GM21786 (cell line): Measurements from ENCODE around the gene ANKMY1.

Experiments
- ATAC-seq: cut with Tn5 transposase; IDR thresholded peaks from one replicate; pipeline ENCODE4 v1.9.1; 2021; ENCODE audit not compliant: unreplicated experiment

ANKMY1 gene

DNA sequence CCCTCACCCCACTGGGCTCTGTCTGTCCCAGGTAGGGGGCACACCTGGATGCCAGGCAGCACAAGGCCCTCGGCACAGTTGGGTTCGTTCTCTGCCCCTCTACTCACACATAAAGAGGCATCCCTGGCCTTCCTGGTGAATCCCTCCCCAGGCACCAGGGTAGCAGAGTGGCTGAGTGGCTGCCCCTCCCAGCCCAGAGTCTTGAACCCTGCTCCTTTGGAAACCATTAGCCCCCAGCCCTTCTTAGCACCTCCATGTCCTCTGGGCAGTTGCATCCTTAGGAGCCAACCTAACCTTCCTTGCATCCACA, 120.3 kb downstream of the ANKMY1 start:
- no peak for ATAC-seq

DNA sequence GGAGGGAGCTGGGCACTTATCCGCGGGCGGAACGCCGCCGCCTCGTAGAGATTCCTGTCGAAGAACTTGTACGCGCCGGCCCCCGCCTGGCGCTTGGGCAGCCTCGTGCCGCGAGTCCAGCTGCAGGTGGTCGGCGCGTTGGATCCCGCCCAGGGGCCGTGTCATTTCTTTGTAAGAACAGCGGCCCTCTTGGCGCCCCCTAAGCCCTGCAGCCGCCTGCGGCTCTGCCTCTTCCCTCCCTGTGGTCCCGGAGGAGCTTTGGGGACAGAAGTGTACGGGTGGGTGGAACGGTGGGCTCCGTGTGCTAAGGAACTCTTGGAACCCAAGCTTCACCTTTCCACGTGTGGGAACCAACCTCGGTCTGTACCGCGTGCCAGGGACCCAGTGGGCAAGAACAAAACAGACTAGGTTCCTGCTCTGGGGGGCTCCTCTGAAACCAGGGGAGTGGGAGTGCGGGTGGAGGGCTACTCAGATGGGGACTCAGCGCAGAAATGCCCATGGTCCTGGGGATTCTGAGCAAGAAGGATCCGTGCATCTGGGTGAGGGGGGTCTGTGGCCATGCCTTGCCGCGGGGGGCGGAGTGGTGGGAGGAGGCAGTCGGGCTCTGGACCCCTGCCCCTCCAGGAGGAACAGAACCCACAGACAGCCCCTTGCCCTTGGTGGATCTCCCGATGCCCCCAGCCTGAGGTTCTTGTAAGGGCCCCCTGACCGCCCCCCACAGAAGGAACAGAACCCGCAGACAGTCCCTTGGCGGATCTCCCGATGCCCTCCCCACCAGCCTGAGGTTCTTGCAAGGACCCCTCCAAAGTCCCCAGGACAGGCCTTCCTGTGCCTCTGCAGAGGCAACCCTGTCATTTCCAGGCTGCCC, 120.9 kb downstream of the ANKMY1 start:
- ATAC-seq: no peak

DNA sequence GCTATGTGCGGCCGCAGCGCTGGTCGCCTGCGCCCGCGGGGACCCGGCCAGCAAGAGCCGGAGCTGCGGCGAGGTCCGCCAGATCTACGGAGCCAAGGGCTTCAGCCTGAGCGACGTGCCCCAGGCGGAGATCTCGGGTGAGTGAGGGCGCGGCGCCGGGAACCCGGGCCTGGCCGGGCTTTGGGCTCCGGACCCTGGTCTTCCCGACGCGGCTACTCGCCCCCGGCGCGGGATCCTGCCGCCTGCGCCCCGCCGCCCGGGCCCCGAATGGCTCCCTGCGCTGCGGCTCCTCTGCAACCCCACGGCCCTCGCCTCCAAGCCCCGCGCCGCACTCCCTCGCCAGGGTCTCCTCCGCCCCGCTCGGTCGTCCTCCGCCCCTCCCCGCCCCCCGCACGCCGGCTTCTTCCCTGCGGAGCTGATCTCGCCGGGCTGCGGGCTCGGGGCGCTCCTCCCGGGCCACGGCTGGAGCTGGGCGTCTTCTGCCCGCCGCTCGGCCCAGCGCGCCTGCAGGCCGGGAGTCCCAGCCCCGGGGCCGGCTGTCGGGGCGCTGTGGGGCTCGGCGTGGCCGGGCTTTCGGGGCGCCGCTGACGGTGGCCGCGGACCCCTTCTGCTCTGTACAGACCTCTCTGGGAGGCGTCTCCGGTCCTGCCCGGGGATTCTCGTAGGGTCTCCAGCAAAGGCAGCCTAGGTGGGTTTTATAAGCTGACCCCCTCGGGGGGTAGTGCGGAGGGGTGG, 121.7 kb downstream of the ANKMY1 start:
- no peak for ATAC-seq

DNA sequence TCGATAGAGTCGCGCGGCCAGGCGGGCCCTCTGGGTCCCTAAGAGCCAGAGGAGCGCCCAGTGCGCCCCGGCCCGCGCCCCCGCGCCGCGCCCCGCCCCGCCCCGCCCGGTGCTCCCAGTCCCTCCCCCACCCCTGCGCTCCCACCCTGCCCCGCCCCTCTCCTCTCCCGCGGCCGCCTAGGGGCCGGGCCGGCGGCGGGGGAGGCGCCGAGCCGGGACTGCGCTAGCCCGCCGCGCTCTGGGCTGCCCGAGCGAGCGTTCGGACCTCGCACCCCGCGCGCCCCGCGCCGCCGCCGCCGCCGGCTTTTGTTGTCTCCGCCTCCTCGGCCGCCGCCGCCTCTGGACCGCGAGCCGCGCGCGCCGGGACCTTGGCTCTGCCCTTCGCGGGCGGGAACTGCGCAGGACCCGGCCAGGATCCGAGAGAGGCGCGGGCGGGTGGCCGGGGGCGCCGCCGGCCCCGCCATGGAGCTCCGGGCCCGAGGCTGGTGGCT, 122.3 kb downstream of the ANKMY1 start, which contains the start of gene GPC1:
TSS of gene GPC1 (plus strand) at position 207 of the 491 bp plus-strand sequence. CDS start at position 463, 256 bp downstream.
- peak; percentile 49 for ATAC-seq

DNA sequence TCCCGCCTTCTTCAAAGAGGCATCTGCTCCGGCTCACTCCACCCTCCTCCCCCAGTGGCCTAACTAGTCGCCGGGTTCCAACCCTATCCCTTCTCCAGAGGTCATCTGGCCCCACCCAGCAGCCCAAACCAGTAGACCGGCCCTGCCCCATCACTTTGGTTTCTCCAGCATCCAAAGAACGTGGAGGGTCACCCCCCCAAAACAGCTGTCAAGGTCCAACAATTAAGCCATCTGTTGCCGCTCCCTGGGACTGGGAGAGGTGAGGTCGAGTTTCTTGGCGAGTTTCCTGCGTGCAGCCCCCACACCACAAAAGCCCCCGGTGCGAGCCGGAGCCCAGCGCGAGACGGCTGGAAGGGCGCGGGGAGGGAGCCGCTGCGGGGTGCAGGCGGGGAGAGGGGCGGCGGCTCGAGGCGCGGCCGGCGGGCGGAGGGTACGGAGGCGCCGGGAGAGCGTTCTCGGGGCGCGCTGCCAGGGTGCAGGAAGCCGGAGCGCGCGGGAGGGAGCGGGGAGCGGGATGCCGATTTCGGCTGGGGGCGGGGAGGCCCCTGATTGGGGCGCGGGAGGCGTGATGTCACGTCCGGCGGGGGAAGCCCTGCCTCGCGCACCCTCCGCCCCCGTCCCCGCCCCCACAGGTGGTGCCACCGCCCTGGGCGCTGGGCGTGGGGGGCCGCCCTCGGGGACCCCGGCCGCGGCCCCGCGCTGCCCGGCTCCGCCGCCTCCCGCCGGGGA, 122.9 kb downstream of the ANKMY1 start:
- ATAC-seq: peak; percentile 65

DNA sequence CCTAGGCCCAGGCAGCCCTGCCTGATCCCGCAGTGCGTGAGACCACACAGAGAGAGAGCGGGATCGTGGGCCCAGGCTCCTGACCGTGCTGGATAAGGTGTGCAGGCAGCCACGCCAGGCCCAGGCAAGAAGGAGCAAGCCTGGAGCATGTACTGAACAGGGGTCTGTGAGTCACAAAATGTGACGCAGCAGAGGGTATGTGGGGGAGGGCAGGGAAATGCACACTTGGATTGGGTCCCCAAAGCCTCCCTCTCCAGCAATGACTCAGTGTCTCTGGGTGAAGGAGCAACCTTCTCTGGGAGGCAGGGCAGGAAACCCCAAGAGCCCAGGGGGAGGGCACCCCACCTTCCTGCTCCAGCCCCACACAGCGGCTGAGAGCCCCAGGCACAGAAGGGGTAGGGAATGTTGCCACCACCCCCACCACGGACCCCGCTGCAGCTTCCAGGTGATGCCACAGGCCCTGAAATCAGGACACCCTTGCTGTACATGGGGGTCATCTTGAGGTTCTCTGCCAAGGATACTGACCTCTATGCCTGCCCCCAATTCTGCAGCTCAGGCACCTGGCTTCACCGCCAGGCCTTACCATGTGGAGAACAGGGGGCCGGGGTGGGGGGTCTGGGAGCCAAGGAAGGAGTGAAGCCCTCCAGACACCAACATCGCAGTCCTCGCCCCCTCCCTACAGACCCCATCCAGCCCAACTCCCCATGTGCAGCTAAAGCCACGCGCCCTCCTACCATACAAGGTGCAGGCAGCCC, 123.6 kb downstream of the ANKMY1 start:
- ATAC-seq: no peak

DNA sequence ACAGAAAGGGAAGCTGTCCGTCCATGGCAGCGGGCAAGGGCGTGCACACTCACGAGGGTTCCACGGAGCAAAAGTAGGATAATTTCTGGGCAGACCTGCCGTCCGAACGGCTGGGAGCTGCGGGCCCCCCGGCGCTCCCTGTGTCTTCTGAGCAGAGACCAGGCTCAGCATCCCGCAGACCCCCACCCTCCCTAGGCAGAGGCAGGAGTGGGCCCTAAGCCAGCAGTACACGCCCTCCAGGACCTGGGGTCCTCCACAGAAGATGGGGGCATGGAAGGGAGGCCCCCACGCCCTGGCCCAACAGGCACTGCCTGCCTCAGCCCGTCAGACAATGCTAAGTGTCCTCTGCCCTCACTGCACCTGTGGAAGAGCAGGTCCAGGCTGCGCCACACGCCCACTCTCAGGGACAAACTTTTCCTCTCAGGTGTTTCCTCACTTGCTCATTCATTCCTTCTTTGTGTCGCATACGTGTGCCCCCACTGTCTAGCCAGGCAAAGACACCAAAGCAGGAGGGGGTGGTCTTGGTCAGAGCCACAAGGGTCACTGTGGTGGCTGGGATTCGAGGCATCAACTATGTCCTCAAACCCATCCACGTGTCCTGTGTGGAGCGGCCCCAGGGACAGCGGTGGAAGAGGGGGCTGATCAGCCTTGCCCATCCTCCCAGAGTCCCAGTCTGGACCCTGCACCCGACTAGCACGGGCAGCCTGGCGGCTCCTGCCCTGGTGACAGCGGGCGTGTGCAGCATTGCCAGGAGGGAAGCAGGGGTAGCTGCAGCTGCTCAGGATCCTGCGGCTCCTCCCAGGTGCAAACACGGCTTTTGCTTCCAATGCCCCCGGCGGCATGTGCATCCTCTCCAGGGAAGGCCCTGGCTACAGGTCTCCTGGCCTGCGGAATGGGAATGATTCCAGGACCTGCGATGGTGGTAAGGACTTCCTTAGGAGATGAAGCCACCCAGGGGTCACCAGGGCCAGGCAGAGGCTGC, 124.7 kb downstream of the ANKMY1 start:
- ATAC-seq: no peak

DNA sequence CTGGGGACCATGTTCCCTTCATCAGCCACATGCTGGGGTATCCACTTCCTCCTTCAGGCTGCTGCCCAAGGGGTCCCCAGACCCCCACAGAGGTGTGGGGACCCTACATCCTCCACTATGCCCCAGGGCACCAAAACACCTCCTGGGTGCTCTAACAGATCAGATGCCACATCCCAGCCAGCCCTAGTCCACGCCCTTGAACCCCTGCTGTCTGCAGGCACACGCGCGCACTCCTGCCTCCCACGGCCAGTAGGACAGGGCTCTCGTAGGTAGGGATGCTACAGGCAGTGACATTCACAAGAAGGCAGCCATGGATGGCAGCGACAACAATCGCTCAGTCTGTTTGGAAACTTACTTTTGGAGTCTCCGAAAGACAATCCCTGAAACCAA, 125.4 kb downstream of the ANKMY1 start:
- no peak for ATAC-seq

DNA sequence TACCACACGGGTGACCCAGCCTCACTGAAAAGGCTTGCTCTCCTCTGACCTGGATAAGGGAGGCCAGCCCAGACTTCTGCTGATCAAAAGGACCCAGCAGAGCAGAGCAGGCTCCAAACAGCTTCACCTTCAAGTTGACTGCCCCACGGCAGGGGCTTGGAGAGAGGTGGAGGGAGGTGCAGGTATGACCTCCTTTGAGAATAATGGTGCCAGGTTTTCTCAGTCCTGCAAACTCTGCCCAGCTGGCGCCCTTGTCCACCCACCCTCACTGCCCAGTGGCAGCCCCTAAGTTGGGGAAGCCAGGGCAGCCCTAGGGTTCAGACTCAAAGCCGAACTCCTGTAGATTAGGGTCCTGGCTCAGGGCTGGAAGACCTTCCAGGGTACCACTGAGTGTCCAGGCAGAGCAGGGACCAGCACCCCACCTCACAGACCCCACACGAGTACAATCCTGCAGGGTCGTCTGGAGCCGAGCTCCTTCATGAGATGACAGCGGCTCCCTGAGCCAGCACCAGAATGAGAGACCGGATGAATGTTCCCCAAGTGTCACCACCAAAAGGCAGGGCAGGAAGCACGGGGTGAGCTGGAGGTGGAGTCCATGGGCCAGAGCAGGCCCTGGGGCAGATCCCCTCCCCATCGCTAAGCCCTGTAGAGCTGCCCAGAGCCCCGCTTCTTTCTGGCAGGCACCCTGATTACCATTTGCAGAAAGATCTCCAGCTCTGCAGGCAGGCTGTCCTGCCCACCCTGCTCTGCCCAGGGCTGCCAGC, 125.9 kb downstream of the ANKMY1 start:
- no peak for ATAC-seq

DNA sequence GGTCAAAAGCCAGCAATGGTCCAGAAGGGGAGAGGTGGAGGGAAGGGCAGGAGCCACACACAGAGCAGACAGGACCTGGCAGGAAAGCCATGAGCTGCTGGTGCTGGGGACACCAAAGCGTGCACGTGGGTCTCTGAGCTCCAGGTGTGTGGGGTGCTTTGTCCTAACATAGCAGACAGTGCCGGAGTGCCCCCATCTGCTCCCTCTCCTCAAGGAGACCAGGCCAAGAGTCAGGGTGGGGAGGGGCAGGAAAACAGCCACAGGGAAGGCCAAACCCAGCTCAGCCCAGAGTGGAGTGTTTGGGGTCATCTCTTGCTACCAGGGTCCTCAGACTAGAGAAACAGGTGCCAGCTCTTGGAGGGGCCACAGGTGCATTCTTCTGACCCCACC, 126.5 kb downstream of the ANKMY1 start:
- no peak for ATAC-seq

DNA sequence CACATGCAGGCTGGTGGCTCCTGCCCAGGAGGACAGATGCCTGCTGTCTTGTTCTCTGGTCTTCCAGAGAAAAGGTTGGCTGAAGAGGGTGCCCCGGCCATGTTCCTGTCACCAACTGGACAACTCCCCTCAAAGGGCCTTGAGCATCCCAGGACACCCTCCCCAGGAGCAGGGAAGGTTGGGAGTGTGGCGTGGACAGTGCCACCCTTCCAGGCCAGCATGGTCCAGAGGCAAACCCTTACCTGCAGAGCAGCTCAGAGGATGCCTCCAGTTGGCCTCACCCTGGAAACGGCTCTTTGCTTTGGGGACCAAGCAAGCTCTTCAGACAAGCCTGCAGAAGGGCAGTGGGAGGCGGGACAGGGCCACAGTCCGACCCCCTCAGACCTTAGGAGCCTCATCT, 127.2 kb downstream of the ANKMY1 start:
- no peak for ATAC-seq

DNA sequence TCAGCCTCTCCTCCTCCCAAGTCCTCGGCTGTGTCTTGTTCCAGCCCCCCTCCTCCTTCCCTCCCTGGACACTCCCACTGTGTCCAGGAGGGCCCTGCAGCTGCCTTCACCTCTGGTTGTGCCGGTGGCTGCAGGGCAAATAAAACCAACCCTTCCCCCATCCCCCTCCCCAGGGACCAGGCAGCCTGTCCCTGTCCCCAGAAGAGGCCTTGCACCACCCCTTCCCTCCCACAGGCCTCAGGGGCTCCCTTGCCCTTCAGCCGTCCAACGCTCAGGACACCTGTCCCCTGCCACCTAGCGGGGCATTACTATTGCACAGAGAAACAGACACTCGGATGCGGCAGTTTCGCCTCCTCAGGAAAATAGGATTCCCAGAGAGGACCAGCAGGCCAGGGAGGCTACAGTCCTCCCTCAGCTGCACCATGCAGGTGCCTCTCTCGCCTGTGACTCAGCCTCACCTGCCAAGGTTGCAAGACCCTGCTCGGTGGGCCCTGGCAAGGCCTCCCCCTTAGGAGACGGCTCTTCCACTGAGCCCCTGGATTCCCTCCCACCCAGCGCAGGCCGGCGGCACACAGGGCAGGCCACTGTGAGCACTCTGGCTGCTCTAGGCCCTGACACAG, 127.8 kb downstream of the ANKMY1 start:
- ATAC-seq: no peak
